GM12878 (cell line): ENCODE data around the gene YY1.

Experiments
- CTCF ChIP-seq, 3 experiments: IDR thresholded peaks in 2 of 3; conservative IDR thresholded peaks in 1 of 3; 2 replicates each; pipeline ENCODE4 v1.5.1; 2011; ENCODE audit warnings: low read depth in 3 of 3, low read length in 3 of 3, mild to moderate bottlenecking in 3 of 3, control low read depth in 2 of 3, moderate library complexity in 2 of 3, inconsistent platforms in 1 of 3, mixed read lengths in 1 of 3; ENCODE audit not compliant: control insufficient read depth in 2 of 3, insufficient read depth in 1 of 3; ENCODE audit errors: extremely low read depth in 1 of 3
- POLR2AphosphoS5 ChIP-seq: IDR thresholded peaks from 2 replicates; pipeline ENCODE4 v1.6.1; 2011; ENCODE audit warnings: mild to moderate bottlenecking, low read length, inconsistent platforms
- SPI1 ChIP-seq: IDR thresholded peaks from 2 replicates; pipeline ENCODE4 v1.6.1; 2011; ENCODE audit warnings: low read depth, mild to moderate bottlenecking, low read length, moderate library complexity, borderline replicate concordance; ENCODE audit not compliant: insufficient read depth

GRCh38 chr14:100213956-100214769 is 24.8 kb upstream of the YY1 start:
- TF ChIP-seq CTCF (IDR thresholded peaks at IDR 0.05 in 2 of 3, conservative IDR thresholded peaks at IDR 0.05 in 1 of 3; ENCODE audit: control insufficient read depth in 2 of 3, extremely low read depth in 1 of 3, insufficient read depth in 1 of 3, low read depth in 3 of 3, low read length in 3 of 3): no peak
- TF ChIP-seq POLR2AphosphoS5: peak; percentile 89
- TF ChIP-seq SPI1: 0 out of 2 replicates have a peak, but pooled peaks have one; percentile 10
